Stimulated activated naive CD8-positive, alpha-beta T cell treated with anti-CD3 and anti-CD28 coated beads, Interleukin-15, Interleukin-2, amounts not matched to agents 100 ng/mL and 50 ng/mL, for 24 hours (primary cell): ENCODE results near the gene SMOC2.

ENCODE experiments used
- H3K27ac Mint-ChIP-seq: one replicate; pipeline ENCODE4 v1.8.0; 2021; ENCODE audit warnings: mild to moderate bottlenecking, mixed read lengths
- H3K27me3 Mint-ChIP-seq: one replicate; pipeline ENCODE4 v1.8.0; 2021; ENCODE audit warnings: mixed read lengths
- H3K36me3 Mint-ChIP-seq: one replicate; pipeline ENCODE4 v1.8.0; 2021; ENCODE audit warnings: low read depth, mixed read lengths
- H3K4me1 Mint-ChIP-seq: one replicate; pipeline ENCODE4 v1.8.0; 2021; ENCODE audit warnings: low read depth, mixed read lengths
- H3K4me3 Mint-ChIP-seq: one replicate; pipeline ENCODE4 v1.8.0; 2021; ENCODE audit warnings: mild to moderate bottlenecking, mixed read lengths
- H3K9me3 Mint-ChIP-seq: one replicate; pipeline ENCODE4 v1.8.0; 2021; ENCODE audit warnings: mixed read lengths

SMOC2 gene

GRCh38 chr6:168637834-168638233 is 196.8 kb downstream of the SMOC2 start:
- Mint-ChIP-seq H3K4me1 (no peaks in the 10 kb centered on the region), H3K9me3 (no peaks in the 10 kb centered on the region), H3K36me3 (no peaks in the 10 kb centered on the region), H3K27me3 (peaks cover 7% of the 10 kb centered on the region), H3K4me3 (no peak overlapping the region), H3K27ac (no peak overlapping the region)

- H3K4me3 Mint-ChIP-seq, result no peak overlapping the region
These were observed 197.7 kb downstream of the SMOC2 start for GRCh38 chr6:168638468-168639271.

GRCh38 chr6:168640181-168640580 is 199.2 kb downstream of the SMOC2 start:
- H3K27ac Mint-ChIP-seq, result no peak overlapping the region
- no peak overlapping the region for H3K4me3 Mint-ChIP-seq
- no peaks in the 10 kb centered on the region for H3K36me3 Mint-ChIP-seq
- H3K9me3 Mint-ChIP-seq, result no peaks in the 10 kb centered on the region
- H3K27me3 Mint-ChIP-seq, result peaks cover 7% of the 10 kb centered on the region
- H3K4me1 Mint-ChIP-seq, result no peaks in the 10 kb centered on the region

More at GRCh38 chr6:168638468-168639271, 197.7 kb downstream of the SMOC2 start:
- Mint-ChIP-seq H3K4me1 (no peaks in the 10 kb centered on the region), H3K36me3 (no peaks in the 10 kb centered on the region), H3K27ac (no peak overlapping the region), H3K9me3 (no peaks in the 10 kb centered on the region), H3K27me3 (peaks cover 7% of the 10 kb centered on the region)

- Mint-ChIP-seq H3K27me3 (peaks cover 7% of the 10 kb centered on the region), H3K4me1 (no peaks in the 10 kb centered on the region), H3K27ac (no peak overlapping the region), H3K36me3 (no peaks in the 10 kb centered on the region), H3K4me3 (no peak overlapping the region), H3K9me3 (no peaks in the 10 kb centered on the region)
These were observed 199.8 kb downstream of the SMOC2 start for GRCh38 chr6:168640768-168641167.

- Mint-ChIP-seq H3K27ac (no peak overlapping the region), H3K4me1 (no peaks in the 10 kb centered on the region), H3K27me3 (peaks cover 7% of the 10 kb centered on the region), H3K4me3 (no peak overlapping the region), H3K36me3 (no peaks in the 10 kb centered on the region), H3K9me3 (no peaks in the 10 kb centered on the region)
These were observed 200.5 kb downstream of the SMOC2 start for GRCh38 chr6:168641446-168641845.

- Mint-ChIP-seq H3K27ac (no peak overlapping the region), H3K9me3 (no peaks in the 10 kb centered on the region), H3K27me3 (peaks cover 7% of the 10 kb centered on the region), H3K4me3 (no peak overlapping the region), H3K36me3 (no peaks in the 10 kb centered on the region), H3K4me1 (no peaks in the 10 kb centered on the region)
These were observed 202.4 kb downstream of the SMOC2 start for GRCh38 chr6:168643401-168643800.

- no peaks in the 10 kb centered on the region for H3K27me3 Mint-ChIP-seq
- H3K9me3 Mint-ChIP-seq, result no peaks in the 10 kb centered on the region
- no peak overlapping the region for H3K27ac Mint-ChIP-seq
- H3K4me1 Mint-ChIP-seq, result no peaks in the 10 kb centered on the region
- H3K4me3 Mint-ChIP-seq, result no peak overlapping the region
- H3K36me3 Mint-ChIP-seq, result no peaks in the 10 kb centered on the region
These were observed 204.3 kb downstream of the SMOC2 start for GRCh38 chr6:168645326-168645725.

- H3K27me3 Mint-ChIP-seq, result no peaks in the 10 kb centered on the region
- no peaks in the 10 kb centered on the region for H3K9me3 Mint-ChIP-seq
- no peak overlapping the region for H3K4me3 Mint-ChIP-seq
- no peaks in the 10 kb centered on the region for H3K36me3 Mint-ChIP-seq
- H3K27ac Mint-ChIP-seq, result no peak overlapping the region
- no peaks in the 10 kb centered on the region for H3K4me1 Mint-ChIP-seq
These were observed 206.3 kb downstream of the SMOC2 start for GRCh38 chr6:168647271-168647670.

- Mint-ChIP-seq H3K4me1 (no peaks in the 10 kb centered on the region), H3K27ac (no peak overlapping the region), H3K27me3 (no peaks in the 10 kb centered on the region), H3K9me3 (no peaks in the 10 kb centered on the region), H3K4me3 (no peak overlapping the region), H3K36me3 (no peaks in the 10 kb centered on the region)
These were observed 207.5 kb downstream of the SMOC2 start for GRCh38 chr6:168648240-168649125.

- Mint-ChIP-seq H3K36me3 (no peaks in the 10 kb centered on the region), H3K27ac (no peak overlapping the region), H3K4me3 (no peak overlapping the region), H3K9me3 (no peaks in the 10 kb centered on the region), H3K27me3 (no peaks in the 10 kb centered on the region), H3K4me1 (no peaks in the 10 kb centered on the region)
These were observed 208.2 kb downstream of the SMOC2 start for GRCh38 chr6:168649209-168649608.

GRCh38 chr6:168650671-168651111 is 209.7 kb downstream of the SMOC2 start:
- H3K4me3 Mint-ChIP-seq, result no peak overlapping the region
- H3K4me1 Mint-ChIP-seq, result no peaks in the 10 kb centered on the region
- H3K27ac Mint-ChIP-seq, result no peak overlapping the region
- no peaks in the 10 kb centered on the region for H3K27me3 Mint-ChIP-seq
- peaks cover 2% of the 10 kb centered on the region for H3K9me3 Mint-ChIP-seq
- no peaks in the 10 kb centered on the region for H3K36me3 Mint-ChIP-seq

- H3K9me3 Mint-ChIP-seq, result peaks cover 22% of the 10 kb centered on the region
- H3K27ac Mint-ChIP-seq, result no peak overlapping the region
- no peaks in the 10 kb centered on the region for H3K4me1 Mint-ChIP-seq
- no peak overlapping the region for H3K4me3 Mint-ChIP-seq
- H3K27me3 Mint-ChIP-seq, result peaks cover 3% of the 10 kb centered on the region
- no peaks in the 10 kb centered on the region for H3K36me3 Mint-ChIP-seq
These were observed 214.6 kb downstream of the SMOC2 start for GRCh38 chr6:168655462-168656152.

- Mint-ChIP-seq H3K27ac (no peak overlapping the region), H3K36me3 (no peaks in the 10 kb centered on the region)
These were observed 217.1 kb downstream of the SMOC2 start for GRCh38 chr6:168658059-168658458.

GRCh38 chr6:168660400-168660945 is 219.5 kb downstream of the SMOC2 start:
- Mint-ChIP-seq H3K27me3 (peaks cover 12% of the 10 kb centered on the region), H3K4me1 (no peaks in the 10 kb centered on the region), H3K27ac (no peak overlapping the region), H3K4me3 (no peak overlapping the region), H3K36me3 (no peaks in the 10 kb centered on the region), H3K9me3 (peaks cover 22% of the 10 kb centered on the region)

More at GRCh38 chr6:168658059-168658458, 217.1 kb downstream of the SMOC2 start:
- H3K4me1 Mint-ChIP-seq, result no peaks in the 10 kb centered on the region
- H3K9me3 Mint-ChIP-seq, result peaks cover 22% of the 10 kb centered on the region
- H3K4me3 Mint-ChIP-seq, result no peak overlapping the region
- H3K27me3 Mint-ChIP-seq, result peaks cover 12% of the 10 kb centered on the region
